ENCODE results near the gene BTRC. TPM values are rescaled to one million over a fixed set of nuclear protein-coding genes. Genes with fewer than 3 reads are reported as not detected.
"Not testable (repeated sequence)": the region's sequence is repeated elsewhere in the genome, so short reads cannot be mapped to it uniquely, and the experiment has no call there.

The BTRC gene
- total RNA-seq, 1 experiment from 2014 or later: 12.2 TPM

- DNase-seq (ENCODE audit: extremely low read depth, low read depth): no peak
These were observed 223.3 kb downstream of the BTRC start for GRCh38 chr10:101577121-101577871.

GRCh38 chr10:101578192-101578591, 224.2 kb downstream of the BTRC start:
- DNase-seq (ENCODE audit: extremely low read depth, low read depth): no peak

GRCh38 chr10:101578803-101579515, 225.0 kb downstream of the BTRC start:
- DNase-seq (ENCODE audit: extremely low read depth, low read depth): no peak

GRCh38 chr10:101579516-101579870, 225.5 kb downstream of the BTRC start:
- no peak for DNase-seq (ENCODE audit: extremely low read depth, low read depth)

GRCh38 chr10:101580486-101581399, 226.8 kb downstream of the BTRC start:
- DNase-seq (ENCODE audit: extremely low read depth, low read depth): no peak

GRCh38 chr10:101585841-101586240, 231.9 kb downstream of the BTRC start:
- no peak for DNase-seq (ENCODE audit: extremely low read depth, low read depth)

- peak; percentile 94 for DNase-seq (ENCODE audit: extremely low read depth, low read depth)
These were observed 234.0 kb downstream of the BTRC start, which contains the start of the genes DPCD and POLL for GRCh38 chr10:101587725-101588653. Gene DPCD, plus strand, starts transcription at chr10:101588321. Its CDS starts 16 bp downstream, at chr10:101588337. Gene POLL, minus strand, starts transcription at chr10:101588257. Its CDS starts 897 bp downstream, at chr10:101587360.

GRCh38 chr10:101588879-101589278, 234.9 kb downstream of the BTRC start:
- DNase-seq (ENCODE audit: extremely low read depth, low read depth): no peak

GRCh38 chr10:101593331-101593730, 239.4 kb downstream of the BTRC start:
- not testable (repeated sequence) for DNase-seq (ENCODE audit: extremely low read depth, low read depth)

- no peak for DNase-seq (ENCODE audit: extremely low read depth, low read depth)
These were observed 241.8 kb downstream of the BTRC start for GRCh38 chr10:101595591-101596433.

GRCh38 chr10:101597091-101597900, 243.3 kb downstream of the BTRC start:
- DNase-seq (ENCODE audit: extremely low read depth, low read depth): no peak

- DNase-seq (ENCODE audit: extremely low read depth, low read depth): no peak
These were observed 247.6 kb downstream of the BTRC start for GRCh38 chr10:101601541-101601940.

GRCh38 chr10:101602761-101603398, 248.9 kb downstream of the BTRC start:
- peak; percentile 71 for DNase-seq (ENCODE audit: extremely low read depth, low read depth)

Measured in NCI-H460 (cell line).